Right lobe of liver (tissue), 4 donors: ENCODE measurements around the gene ATG5.

Source experiments
- CTCF ChIP-seq, 4 donors: fragments of 200-600 bp in 3 of 4; fragments of 450-650 bp in 1 of 4; IDR thresholded peaks; one replicate each; pipeline versions ENCODE4 v1.5.1 to v1.8.0; 2016 to 2022; ENCODE audit warnings: antibody characterized with exemption in 4 of 4, mild to moderate bottlenecking in 2 of 4
- POLR2A ChIP-seq: fragments of 450-650 bp; IDR thresholded peaks from one replicate; pipeline ENCODE4 v1.6.1; 2017; ENCODE audit warnings: antibody characterized with exemption, mild to moderate bottlenecking
- donor health status: DM: no; HTN: no; CAD: no.
- donor health status: DM: no; HTN: no; CAD: no.
- donor health status: DM: no; HTN: yes; CAD: no.

- no peak for TF ChIP-seq CTCF (IDR thresholded peaks at IDR 0.05)
- no peak for TF ChIP-seq POLR2A
Measured at GRCh38 chr6:106244931-106245330, 80.6 kb downstream of the ATG5 start.
